GM21717 (cell line): Measurements from ENCODE around the gene HAND2.

ENCODE experiments used
- ATAC-seq: cut with Tn5 transposase; IDR thresholded peaks from one replicate; pipeline ENCODE4 v1.9.1; 2021; ENCODE audit warnings: mild to moderate bottlenecking, moderate library complexity; ENCODE audit not compliant: unreplicated experiment

HAND2 gene

DNA sequence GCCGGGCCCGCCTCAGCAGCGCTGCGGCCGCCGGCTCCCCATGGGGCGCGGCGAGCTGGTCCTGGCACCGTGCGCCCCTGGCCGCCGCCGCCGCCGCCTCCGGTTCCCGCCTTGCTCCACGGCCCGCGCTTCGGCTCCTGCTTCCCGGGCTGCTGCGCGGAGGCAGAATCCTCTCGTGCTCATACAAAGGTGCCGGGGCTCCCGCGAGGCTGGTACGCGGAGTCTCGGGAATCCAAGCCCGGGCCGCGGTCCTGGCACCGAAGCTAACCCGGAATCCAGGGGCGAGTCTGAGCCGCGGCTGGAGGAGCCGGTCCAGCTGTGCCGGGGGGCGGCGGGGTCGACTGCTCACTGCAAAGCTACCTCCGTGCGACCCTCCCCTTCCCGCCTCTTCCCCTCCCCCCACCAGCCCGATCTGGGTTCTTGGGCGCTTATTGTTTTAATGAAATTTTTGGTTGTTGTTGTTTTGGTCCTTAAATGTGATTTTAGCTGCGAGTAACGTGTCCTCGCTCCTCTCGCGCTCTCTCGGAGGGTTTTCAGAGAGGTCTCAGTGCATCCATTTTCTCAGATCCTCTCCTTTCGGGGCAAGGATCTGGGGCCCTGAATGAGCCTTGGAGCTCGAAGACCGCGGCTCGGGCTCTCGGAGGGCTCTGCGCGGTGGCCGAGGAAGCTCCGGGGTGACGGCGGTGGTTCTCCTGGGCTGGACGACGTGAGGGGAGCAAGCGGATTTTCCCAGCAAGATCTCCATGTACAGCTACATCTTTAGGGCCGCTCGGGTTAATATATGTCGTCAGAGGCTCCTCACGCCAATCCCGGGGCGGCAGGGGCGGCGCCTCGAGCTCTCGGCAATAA lies at the start of gene HAND2:
Gene HAND2 (minus strand): TSS at position 753 of the 849 bp plus-strand sequence. CDS start 940 bp downstream, outside the sequence.
- no peak for ATAC-seq

DNA sequence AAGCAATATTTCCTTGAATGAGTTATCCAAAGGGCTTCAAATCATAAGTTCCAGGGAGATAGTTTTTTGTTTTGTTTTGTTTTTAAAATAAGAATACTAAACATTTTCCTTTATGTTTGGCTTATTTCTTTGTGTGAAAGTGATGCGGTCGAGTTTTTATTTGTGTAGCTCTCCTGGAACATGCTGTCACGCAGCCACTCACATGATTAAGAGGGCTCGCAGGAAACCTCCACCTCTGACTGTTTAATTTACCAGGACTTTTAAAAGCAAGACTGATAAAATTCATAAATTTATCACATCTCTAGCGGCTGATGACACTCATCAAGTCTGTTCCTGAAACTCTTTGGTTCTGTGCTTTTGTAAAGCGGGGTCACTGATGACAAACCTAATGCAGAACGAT lies 48.9 kb upstream of the HAND2 start:
- ATAC-seq, result no peak

DNA sequence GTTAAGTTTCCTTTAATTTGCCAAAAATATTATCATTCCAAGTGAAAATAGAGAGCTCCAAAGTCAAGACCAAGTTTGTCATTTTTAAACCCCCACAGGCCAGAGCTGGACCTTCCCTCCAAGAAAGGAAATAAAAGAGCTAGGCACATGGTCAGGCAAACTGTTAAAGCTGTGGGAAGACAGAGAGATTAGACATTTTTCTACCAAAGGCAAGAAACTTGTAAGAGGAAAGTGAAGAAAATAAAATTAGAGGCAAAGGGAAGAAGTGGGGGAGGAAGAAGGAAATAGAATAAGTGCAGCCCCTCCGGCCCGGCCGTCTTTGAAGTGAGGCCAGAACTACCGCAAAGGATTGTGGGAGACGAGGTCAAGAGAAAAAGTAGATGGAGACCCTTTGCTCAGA lies 47.9 kb upstream of the HAND2 start:
- no peak for ATAC-seq

DNA sequence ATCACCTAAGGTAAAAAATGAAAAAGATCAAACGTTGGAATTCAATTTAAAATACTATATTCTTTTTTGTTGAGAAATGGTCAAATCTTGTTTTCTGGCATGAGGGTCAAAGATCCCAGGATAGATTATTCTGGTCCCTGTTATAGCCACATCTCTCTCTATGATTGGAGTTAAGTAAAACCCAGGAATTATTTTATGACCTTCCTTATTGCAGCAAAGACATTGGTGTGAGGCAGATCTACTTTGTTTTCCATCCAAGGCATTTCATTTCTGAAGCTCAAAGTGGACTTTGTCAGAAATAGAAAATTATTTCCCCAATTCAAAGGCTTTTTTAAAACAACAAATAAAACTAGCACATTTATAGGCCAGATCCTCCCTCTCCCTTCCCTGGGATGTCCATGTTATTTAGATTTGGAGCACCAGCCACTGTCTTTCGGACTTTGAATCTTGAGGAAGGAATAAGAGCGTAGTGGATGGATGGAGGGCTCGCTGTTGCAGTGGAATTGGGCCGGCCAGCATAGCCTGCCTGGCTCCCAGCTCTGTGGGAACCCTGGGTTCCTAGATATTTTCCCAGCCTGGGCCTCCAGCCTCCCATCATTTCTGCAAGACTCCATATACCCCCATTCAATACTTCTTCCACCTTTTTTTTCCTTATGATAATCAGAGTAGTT lies 45.6 kb upstream of the HAND2 start:
- ATAC-seq, result no peak

DNA sequence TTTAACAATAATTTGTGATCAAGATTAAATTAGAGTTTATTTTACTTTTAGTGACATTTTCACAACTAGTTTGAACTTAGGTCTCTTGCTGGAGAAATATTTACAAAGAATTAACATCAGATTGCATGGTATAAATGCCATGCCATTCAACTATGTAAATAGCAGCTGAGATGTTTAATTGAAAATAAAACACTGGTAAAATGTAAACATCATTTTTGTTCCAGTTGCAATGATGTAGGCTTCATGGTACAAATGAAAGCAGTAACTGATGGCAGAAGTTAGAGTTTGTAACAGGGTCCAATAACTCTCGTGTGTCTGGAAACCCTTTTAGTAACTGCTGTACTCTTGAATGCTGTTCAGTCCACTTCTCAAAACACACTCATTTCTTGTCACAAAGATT lies 43.7 kb upstream of the HAND2 start:
- ATAC-seq, result no peak

DNA sequence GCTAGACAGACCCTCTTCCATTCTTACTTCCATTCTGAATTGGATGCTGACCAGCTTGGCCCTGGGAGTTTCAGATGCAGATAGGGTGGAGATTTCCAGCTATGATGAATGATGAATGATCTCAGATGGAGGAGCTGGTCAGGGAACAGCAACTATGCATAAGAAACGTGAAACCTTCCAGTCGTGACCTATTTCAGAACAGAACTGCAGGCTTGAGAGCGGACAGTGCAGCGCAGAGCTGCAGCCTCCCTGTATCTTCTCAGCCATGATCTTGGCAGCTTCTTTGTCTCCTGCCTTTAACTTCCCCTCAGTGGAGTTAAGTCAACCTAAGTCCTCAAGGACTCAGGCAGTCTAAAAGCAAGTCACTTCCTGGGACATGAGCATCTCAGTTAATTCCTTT lies 43.3 kb upstream of the HAND2 start:
- no peak for ATAC-seq

DNA sequence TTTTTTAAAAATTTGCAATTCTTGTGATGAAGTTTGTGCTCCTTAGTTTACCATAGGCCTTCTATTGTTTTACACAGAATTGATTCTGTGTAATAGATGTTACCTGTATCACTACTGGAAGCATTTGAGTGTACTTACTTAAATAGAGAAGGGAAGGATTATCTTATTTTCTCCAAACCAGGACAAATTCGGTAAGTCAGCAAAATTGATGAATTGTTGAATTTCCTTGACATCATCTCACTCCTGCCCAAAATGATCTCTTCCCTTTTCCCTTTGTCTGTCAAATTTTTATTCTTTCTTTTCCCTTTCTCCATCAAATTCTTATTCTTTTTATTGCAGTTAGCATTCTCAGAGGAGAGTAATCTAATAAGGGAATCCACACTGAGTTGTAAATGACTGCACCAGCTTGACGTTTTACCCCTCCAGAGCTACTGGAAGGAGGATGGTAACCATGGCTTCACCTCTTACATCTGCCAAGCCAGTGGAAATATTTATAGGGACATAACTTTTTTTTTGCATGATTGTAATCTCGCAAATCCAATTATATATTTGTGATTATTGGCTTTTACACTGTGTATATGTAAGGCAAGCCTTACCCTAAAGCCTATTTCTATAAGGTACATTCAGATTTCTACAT lies 42.6 kb upstream of the HAND2 start:
- ATAC-seq, result no peak

DNA sequence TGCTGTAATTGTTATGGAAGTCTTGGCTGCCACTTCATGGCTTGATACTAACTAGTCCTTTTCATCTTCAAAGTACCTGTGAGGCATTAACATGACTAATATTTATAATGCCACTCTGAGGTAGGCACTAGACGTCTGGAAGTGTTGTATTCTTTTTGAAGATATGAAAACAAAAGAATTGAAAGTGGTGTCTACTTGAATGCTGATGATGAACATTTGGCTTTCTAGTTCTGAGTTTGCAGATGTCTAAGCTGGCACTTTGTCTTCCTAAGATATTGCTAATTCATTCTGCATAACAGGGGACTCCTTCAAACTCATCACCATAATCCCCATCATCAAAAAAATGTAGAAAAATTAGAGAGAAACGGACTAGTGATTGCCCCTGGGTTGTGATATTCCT lies 41.6 kb upstream of the HAND2 start:
- ATAC-seq, result no peak

DNA sequence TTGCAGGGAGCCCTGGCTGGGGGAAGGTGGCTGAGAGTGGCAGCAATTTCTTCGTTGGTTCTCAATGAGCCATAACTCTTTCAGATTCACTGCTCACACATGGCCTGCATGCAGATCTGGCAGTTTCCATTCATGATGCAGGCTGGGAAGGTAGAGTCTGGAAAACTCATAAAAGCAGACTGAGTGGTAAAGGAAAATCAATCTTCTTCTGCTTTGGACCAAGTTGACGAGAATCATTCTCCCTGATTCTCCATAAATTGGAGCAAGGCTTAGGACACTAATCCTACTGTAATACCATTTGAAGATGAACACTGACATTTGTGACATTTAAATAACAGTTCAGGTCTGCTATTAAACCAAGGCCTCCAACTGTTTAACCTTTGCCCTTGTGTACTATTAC lies 35.3 kb upstream of the HAND2 start:
- no peak for ATAC-seq

DNA sequence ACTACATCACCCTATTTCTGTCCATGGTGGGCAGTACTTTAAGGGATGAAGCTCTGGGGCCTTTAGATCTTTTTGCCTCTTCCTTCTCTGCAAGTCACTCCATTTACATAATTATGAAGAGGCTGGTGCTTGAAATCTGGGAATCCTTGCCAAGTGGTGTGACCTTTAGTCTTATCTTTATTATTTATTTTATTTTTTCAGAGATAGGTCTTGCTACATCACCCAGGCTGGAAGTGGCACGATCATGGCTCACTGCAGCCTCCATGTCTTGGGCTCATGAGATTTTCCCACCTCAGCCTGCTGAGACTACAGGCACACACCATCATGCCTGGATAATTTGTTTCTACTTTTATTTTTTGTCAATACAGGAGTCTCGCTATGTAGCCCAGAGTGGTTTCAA lies 34.4 kb upstream of the HAND2 start:
- no peak for ATAC-seq

DNA sequence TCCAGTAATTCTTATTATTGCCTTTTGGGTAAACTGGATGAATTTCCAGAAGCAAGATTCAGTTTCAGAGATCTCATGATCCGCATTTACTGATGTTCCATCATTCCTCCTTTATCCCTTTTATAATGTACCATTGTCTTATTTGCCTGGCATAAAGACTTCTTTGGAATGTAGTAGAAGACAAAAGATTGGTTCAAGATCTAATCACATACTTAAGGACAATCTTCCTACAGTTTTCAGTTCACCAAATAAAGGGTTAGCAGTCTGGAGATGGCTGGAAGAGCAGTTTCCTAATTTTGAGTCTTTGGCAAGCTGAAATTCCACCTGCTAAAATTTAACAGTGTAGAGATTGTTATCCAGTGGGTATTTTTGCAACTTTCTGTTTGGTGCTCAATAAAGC lies 30.9 kb upstream of the HAND2 start:
- ATAC-seq, result no peak

DNA sequence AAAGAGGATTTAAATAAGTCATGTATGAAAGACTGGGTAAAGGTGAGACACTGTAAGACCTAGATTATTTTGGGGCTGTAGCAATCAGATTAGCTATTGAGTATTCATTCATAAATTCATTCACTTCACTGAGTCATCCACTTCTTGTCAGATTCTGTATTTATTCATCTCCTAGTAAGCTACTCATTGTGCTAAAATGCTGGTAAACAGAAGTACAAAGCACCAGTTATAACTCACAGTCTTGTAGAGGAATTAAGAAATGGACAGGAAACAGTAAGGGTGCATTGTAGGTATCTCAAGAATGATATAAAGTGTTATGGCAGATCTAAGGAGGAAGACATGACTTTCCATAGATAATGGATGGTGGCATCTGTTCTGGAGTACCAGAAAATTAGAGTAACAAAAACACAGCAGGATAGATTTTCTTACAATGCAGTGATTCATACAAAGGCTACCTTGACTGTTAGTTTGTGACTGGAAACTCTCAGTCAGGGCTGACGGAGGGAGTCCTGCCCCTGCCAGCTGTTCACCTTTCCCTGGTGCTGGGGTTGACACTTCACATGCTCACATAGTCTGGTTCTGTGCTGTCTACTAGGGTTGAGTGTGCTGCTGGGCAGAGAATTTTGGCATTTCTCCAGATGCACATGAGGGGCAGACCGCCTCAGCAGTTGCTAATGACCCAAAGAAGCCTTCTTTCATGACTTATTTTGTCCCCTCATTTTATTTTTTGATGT lies 26.5 kb upstream of the HAND2 start:
- no peak for ATAC-seq

DNA sequence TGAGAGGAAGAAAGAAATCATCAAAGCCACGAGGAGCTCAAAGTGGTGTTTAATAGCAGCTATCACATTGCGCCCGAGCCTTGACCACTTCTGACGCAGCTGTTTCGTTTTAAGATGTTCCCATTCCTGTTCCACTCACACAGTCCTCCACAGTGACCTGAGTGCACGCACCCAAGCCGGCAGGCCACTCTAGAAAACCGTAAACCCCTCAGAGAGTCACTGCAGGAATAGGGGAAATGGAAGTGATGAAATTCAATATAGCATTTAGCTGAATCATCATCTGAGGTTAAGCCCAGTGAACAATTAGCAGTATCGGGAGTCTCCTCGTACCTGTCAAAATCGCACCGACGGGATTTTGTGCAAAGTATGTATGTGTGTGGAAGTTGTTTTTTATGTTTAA lies 17.9 kb upstream of the HAND2 start:
- no peak for ATAC-seq

DNA sequence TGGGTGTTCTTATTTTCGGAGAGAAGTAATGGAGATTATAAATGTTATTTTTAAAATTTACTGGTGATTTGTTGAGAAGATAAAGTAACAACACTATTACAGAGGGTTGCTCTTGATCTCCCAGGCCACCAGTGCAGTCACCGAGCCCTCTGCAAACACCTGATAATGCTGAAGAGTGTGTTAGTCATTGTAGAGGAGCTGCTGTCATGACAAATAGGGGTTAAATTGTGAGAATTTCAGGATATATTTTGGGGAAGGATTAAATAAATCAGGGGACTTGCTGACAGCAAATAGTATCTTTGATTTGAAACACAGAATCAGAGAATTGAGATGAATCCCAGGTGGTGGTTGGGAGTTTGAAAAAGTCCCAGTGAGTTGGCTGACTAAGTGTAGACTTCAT lies 16.7 kb upstream of the HAND2 start:
- ATAC-seq, result no peak

DNA sequence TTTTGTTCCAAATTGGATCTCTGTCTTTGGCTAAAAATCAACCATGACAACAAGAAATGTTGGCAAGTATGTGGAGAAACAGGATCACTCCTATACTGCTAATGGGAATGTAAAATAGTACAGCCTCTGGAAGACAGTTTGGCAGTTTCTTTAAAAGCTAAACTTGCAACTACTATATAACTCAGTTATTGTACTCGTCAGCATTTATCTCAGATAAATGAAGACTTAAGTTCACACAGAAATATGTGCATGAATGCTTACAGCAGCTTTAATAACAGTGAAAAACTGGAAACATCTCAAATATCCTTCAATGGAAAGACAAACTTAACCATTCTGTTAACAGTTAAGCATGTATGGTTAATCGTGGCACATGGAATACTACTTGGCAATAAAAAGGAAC lies 15.4 kb upstream of the HAND2 start:
- ATAC-seq, result no peak

DNA sequence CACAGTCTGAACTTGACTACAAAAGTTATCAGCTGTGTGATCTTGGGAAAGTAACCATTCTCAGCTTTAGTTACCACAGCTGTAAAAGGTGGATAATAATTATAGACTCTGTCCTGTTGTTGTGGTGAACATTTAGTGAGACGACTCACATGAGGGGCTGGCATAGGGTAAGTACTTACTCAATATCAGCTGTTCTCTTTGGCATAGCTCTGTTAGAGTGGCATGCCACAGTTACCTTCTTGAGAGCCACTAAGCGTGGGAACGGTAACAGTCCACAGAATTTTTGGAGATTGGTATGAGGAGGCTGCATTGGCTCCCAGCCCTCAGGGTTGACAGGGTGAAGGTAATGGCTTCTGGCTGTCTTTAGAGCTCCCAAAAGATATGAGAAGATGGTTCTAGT lies 13.2 kb upstream of the HAND2 start:
- no peak for ATAC-seq

DNA sequence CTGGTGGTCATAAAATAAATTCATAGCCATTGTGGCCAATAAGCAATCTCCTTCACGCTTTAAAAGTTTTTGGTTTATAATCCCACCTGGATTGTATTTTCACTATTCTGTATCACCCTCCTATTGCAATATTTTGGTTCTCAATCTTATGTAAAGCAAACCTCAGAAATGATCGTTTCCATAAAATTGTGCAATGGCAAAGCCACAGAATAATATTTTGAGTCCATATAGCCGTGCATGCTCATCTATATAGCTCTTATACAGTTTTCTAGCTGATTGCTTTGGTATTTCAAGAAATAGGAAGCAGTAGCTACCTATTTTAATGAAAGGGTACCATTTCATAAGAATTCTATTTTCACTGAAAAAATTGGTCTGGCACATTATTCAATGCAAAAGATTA lies 10.0 kb upstream of the HAND2 start:
- ATAC-seq, result no peak

DNA sequence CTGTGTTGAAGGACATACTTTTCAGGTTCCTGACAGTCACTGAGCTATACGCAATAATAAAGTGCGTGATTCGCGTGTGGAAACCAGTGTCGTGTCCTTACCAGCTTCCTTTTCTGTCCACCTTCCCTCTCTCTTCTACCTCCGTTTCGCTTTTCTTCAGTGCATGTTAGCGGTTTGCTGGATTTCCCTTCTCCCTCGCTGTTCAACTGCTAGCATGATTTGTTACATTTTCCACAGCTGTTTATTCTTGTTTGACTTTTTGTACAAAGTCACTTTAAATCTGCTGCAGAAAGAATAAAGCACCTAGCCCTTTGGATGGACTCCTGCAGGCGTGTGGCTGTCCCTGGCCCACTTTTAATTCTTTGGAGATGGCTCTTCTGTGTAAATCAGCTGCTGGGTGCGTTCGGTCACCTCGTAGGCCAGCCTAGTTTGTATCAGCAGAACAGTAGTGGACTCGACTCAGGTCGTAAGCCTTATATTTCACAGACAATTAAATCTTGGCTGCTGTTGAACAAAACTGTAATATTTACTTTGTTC lies 8.9 kb upstream of the HAND2 start:
- ATAC-seq, result no peak

DNA sequence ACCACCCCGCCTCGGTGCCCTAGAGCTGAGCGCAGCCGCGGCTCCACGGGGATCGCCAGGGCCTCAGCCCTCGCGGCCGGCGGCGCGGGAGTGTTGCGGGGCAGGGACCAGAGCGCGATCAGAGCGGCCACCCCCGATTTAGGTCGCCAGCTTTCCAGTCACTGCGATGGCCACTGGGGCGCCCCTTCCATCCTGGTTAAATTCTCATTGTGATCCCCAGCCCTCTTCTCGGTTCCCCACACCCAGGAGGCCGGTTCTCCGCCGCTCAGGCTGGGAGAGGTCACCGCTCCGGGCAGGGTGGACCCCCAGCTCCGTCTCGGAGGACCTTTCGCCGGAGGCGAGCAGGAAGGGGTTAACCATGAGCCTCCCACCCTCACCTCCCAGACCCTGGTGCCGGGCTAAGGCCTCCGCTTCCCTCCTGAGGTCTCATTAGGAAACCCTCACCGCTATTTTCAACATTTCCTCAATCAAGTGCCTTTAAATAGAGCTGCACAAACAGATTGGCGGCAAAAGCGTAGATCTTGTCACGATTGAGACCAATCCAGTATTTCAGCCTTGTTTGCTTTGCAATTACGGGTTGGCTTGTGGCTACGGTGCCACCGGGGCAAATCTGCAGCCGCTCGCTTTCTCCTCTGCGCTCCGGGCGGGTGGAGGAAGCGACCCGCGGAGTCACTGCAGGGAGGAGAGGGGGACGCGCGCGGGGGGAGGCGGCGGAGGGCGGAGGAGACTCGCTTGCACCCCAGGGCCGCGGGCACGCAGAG lies 8.3 kb upstream of the HAND2 start:
- ATAC-seq, result no peak

DNA sequence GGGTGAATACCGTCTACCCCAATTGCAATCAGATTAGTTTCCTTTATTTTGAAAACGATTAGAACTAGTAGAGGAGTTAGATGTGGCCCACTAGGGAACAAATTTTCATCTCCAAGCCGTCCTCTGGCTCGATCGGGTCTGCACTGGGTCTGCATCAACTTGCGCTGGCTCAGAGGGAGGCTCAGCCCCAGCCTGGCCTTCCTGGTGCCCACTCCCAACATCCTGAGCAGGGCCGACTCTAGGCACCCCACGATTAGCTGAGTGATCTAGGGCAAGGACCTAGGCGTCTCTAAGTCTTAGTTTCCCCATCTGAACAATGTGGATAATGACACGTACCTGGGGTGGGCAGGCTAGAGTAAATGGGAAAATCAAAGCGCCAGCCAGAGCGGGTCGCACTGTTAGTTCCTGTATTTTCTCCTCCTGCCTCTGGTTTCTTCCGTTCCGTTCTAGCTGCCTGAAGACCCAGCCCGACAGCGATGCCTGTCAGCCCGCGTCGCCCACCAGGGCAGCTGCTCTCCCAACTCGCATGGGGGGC lies 7.7 kb upstream of the HAND2 start:
- ATAC-seq, result no peak
